H1 (cell line): ENCODE results near the gene PLEKHA4. TPM values are rescaled to one million over a fixed set of nuclear protein-coding genes. Genes with fewer than 3 reads are reported as not detected.
"Not testable (repeated sequence)": the region's sequence is repeated elsewhere in the genome, so short reads cannot be mapped to it uniquely, and the experiment has no call there.

Experiments used
- CTCF ChIA-PET: fragments of 300-600 bp; sonication (Branson Sonifier 250); formaldehyde crosslinking; loops from one replicate; lab custom pipeline; 2021; ENCODE audit not compliant: partially characterized antibody; lab: Charles Lee
- POLR2A ChIA-PET: fragments of 300-600 bp; sonication (Branson Sonifier 250); formaldehyde crosslinking; loops from one replicate; lab custom pipeline; 2021; ENCODE audit warnings: inconsistent platforms; ENCODE audit not compliant: partially characterized antibody; lab: Charles Lee
- DNase-seq, 2 experiments: peaks; one replicate each; pipeline versions ENCODE4 v3.0.0 to v3.0.0-alpha.2; 2010 to 2022; ENCODE audit warnings: low spot score in 2 of 2, low read depth in 1 of 2, mixed read lengths in 1 of 2
- FAIRE-seq: peaks from 2 replicates; lab custom pipeline; 2011; peaks lifted over from hg19 to GRCh38; lab: Jason Lieb, UNC
- H2AFZ ChIP-seq: 2 replicates; pipeline ENCODE4 v1.8.1; 2012; ENCODE audit warnings: low read length, inconsistent platforms
- H2AK5ac ChIP-seq: 2 replicates; pipeline ENCODE4 v1.6.1; 2013; ENCODE audit warnings: low read depth, low read length
- H2BK120ac ChIP-seq: replicated peaks from 2 replicates; pipeline ENCODE3; 2013; ENCODE audit warnings: low read depth, low read length, inconsistent platforms
- H2BK12ac ChIP-seq: 2 replicates; pipeline ENCODE4 v1.6.1; 2013; ENCODE audit warnings: low read depth, low read length
- H2BK15ac ChIP-seq: 2 replicates; pipeline ENCODE4 v1.6.1; 2013; ENCODE audit warnings: low read length
- H2BK20ac ChIP-seq: 2 replicates; pipeline ENCODE4 v1.6.1; 2013; ENCODE audit warnings: low read length
- H2BK5ac ChIP-seq: 2 replicates; pipeline ENCODE4 v1.6.1; 2013; ENCODE audit warnings: low read depth, low read length
- H3K14ac ChIP-seq: 2 replicates; pipeline ENCODE4 v1.6.1; 2013; ENCODE audit warnings: inconsistent platforms; ENCODE audit not compliant: insufficient read length
- H3K18ac ChIP-seq: 2 replicates; pipeline ENCODE4 v1.6.1; 2013; ENCODE audit warnings: low read length; ENCODE audit errors: extremely low read depth
- H3K23ac ChIP-seq: 2 replicates; pipeline ENCODE4 v1.6.1; 2013; ENCODE audit warnings: inconsistent platforms; ENCODE audit not compliant: insufficient read length
- H3K23me2 ChIP-seq: 2 replicates; pipeline ENCODE4 v1.6.1; 2013; ENCODE audit warnings: low read depth, low read length
- H3K27ac ChIP-seq: 2 replicates; pipeline ENCODE4 v1.6.1; 2011; ENCODE audit warnings: low read depth, low read length, inconsistent platforms
- H3K27me3 ChIP-seq, 4 experiments: replicated peaks in 1 of 4; 1 replicate in 1 of 4; 2 replicates in 3 of 4; pipeline versions ENCODE4 v1.6.1 to v1.8.1; 2011 to 2013; ENCODE audit warnings: low read length in 3 of 4, mild to moderate bottlenecking in 3 of 4, inconsistent platforms in 2 of 4, mixed read lengths in 2 of 4, moderate library complexity in 1 of 4; ENCODE audit not compliant: control insufficient read depth in 3 of 4, insufficient read depth in 3 of 4; ENCODE audit errors: extremely low read depth in 1 of 4
- H3K36me3 ChIP-seq, 4 experiments: 2 replicates each; pipeline versions ENCODE4 v1.6.1 to v1.8.1; 2011 to 2013; ENCODE audit warnings: mild to moderate bottlenecking in 4 of 4, low read length in 3 of 4, moderate library complexity in 2 of 4, control low read depth in 1 of 4, inconsistent platforms in 1 of 4; ENCODE audit not compliant: insufficient read depth in 4 of 4, control insufficient read depth in 2 of 4
- H3K4ac ChIP-seq: replicated peaks from 2 replicates; pipeline ENCODE3; 2013; ENCODE audit warnings: low read length, low read depth, mixed read lengths, inconsistent platforms; ENCODE audit not compliant: insufficient read length
- H3K4me1 ChIP-seq, 4 experiments: replicated peaks in 1 of 4; 1 replicate in 1 of 4; 2 replicates in 3 of 4; pipeline versions ENCODE4 v1.6.1 to v1.8.1; 2011 to 2013; ENCODE audit warnings: low read length in 3 of 4, inconsistent platforms in 2 of 4, mixed read lengths in 1 of 4; ENCODE audit not compliant: insufficient read depth in 4 of 4, control insufficient read depth in 3 of 4
- H3K4me2 ChIP-seq, 2 experiments: 2 replicates each; pipeline versions ENCODE4 v1.6.1 to v1.8.1; 2011 to 2013; ENCODE audit warnings: low read depth in 2 of 2, low read length in 2 of 2, control low read depth in 1 of 2, inconsistent platforms in 1 of 2, mild to moderate bottlenecking in 1 of 2; ENCODE audit not compliant: insufficient read depth in 1 of 2
- H3K4me3 ChIP-seq, 4 experiments: fragments of 200-600, 300-600 bp in 1 of 4; sonication (generic), shearing (Covaris generic), sonication (Bioruptor Twin) in 1 of 4; 2 replicates each; pipeline versions ENCODE4 v1.5.1 to v1.8.1; 2011 to 2016; ENCODE audit warnings: low read length in 4 of 4, low read depth in 3 of 4, control low read depth in 2 of 4, inconsistent platforms in 2 of 4, mild to moderate bottlenecking in 2 of 4, mixed read lengths in 1 of 4, moderate library complexity in 1 of 4; ENCODE audit not compliant: insufficient read depth in 2 of 4; ENCODE audit errors: extremely low read depth in 1 of 4
- H3K56ac ChIP-seq: replicated peaks from 2 replicates; pipeline ENCODE3; 2013; ENCODE audit warnings: low read depth, mild to moderate bottlenecking, mixed read lengths, low read length, inconsistent platforms; ENCODE audit not compliant: insufficient read length
- H3K79me1 ChIP-seq: 2 replicates; pipeline ENCODE4 v1.6.1; 2013; ENCODE audit warnings: low read depth, low read length, control low read depth
- H3K79me2 ChIP-seq, 2 experiments: 2 replicates each; pipeline versions ENCODE4 v1.6.1 to v1.8.1; 2012 to 2013; ENCODE audit warnings: low read length in 2 of 2, mild to moderate bottlenecking in 2 of 2, inconsistent platforms in 1 of 2; ENCODE audit not compliant: insufficient read depth in 2 of 2, control insufficient read depth in 1 of 2
- H3K9ac ChIP-seq, 4 experiments: replicated peaks in 1 of 4; 1 replicate in 1 of 4; 2 replicates in 3 of 4; pipeline versions ENCODE4 v1.6.1 to v1.8.1; 2011 to 2013; ENCODE audit warnings: low read depth in 3 of 4, low read length in 3 of 4, control low read depth in 2 of 4, mild to moderate bottlenecking in 2 of 4, moderate library complexity in 2 of 4, inconsistent platforms in 1 of 4; ENCODE audit errors: extremely low read depth in 1 of 4
- H3K9me3 ChIP-seq, 2 experiments: 2 replicates each; pipeline versions ENCODE4 v1.6.1 to v1.8.1; 2012 to 2013; ENCODE audit warnings: mild to moderate bottlenecking in 2 of 2, moderate library complexity in 2 of 2, control low read depth in 1 of 2, inconsistent platforms in 1 of 2, low read depth in 1 of 2, low read length in 1 of 2, mixed read lengths in 1 of 2; ENCODE audit not compliant: insufficient read depth in 2 of 2
- H4K20me1 ChIP-seq, 2 experiments: replicated peaks in 1 of 2; 2 replicates each; pipeline versions ENCODE3 to v1.8.1; 2011 to 2013; ENCODE audit warnings: inconsistent platforms in 2 of 2, low read length in 2 of 2, mild to moderate bottlenecking in 1 of 2; ENCODE audit not compliant: insufficient read depth in 2 of 2, control insufficient read depth in 1 of 2
- H4K5ac ChIP-seq: 2 replicates; pipeline ENCODE4 v1.6.1; 2013; ENCODE audit warnings: low read length, low read depth, mixed read lengths, inconsistent platforms; ENCODE audit not compliant: insufficient read length
- H4K8ac ChIP-seq: 2 replicates; pipeline ENCODE4 v1.8.0; 2013; ENCODE audit warnings: mild to moderate bottlenecking, moderate library complexity, low read length, inconsistent platforms; ENCODE audit not compliant: insufficient read depth; ENCODE audit errors: extremely low read depth
- H4K91ac ChIP-seq: replicated peaks from 2 replicates; pipeline ENCODE3; 2013; ENCODE audit warnings: low read length, mixed read lengths, inconsistent platforms; ENCODE audit not compliant: insufficient read length
- WGBS, 2 experiments: shearing (Covaris generic) in 1 of 2; methylation state at CpG; one replicate each; pipeline versions ENCODE4 v1.1.6 to v1.1.7; 2013 to 2015; ENCODE audit warnings: low lambda C conversion rate in 2 of 2, mixed read lengths in 2 of 2, inconsistent platforms in 1 of 2, low coverage in 1 of 2, missing lambda C conversion rate in 1 of 2; ENCODE audit not compliant: insufficient replicate concordance in 2 of 2, insufficient coverage in 1 of 2, insufficient read length in 1 of 2; ENCODE audit errors: extremely low coverage in 1 of 2, missing lambda C conversion rate in 1 of 2; 5-methylcytosine and 5-hydroxymethylcytosine counted together
- polyA plus RNA-seq, 7 experiments: library from polyadenylated mRNA; depleted of rRNA in 3 of 7; stranded (reverse) in 5 of 7; unstranded in 2 of 7; fragments of >200 nt in 5 of 7; fragments of 200-250 nt in 2 of 7; gene quantifications; 1 replicate in 5 of 7; 2 replicates in 1 of 7; 4 replicates in 1 of 7; pipeline versions ENCODE4 v1.2.1 to v1.2.3, GENCODE V29; 2011 to 2013; ENCODE audit warnings: missing spikeins in 2 of 7, mixed read lengths in 2 of 7
- small RNA-seq: library from polyadenylated mRNA; stranded (forward); fragments of <200 nt; extraction: miRNeasy Mini kit (QIAGEN cat#:217004); gene quantifications from one replicate; pipeline ENCODE3, GENCODE V24; 2013; ENCODE audit not compliant: insufficient read depth
- total RNA-seq: library from RNA; stranded (reverse); fragmentation: NEBNext Ultra II Directional; extraction: Animal tissue kit (Norgen Biotek cat#: 25700); gene quantifications from 2 replicates; pipeline ENCODE4 v1.2.1, GENCODE V29; 2021

Gene PLEKHA4
- total and polyA plus RNA-seq, 2 of the 8 experiments (the other 6 are each of a cell fraction or from before 2014, with no cell fraction given), result 8.2 to 18.0 TPM

GRCh38 chr19:48787331-48787730 is 81.1 kb downstream of the PLEKHA4 start:
- not testable (repeated sequence) for H3K4me1 ChIP-seq, FAIRE-seq, H3K79me1 ChIP-seq, H4K5ac ChIP-seq, H4K91ac ChIP-seq, H3K4me3 ChIP-seq, H4K20me1 ChIP-seq, DNase-seq, H3K79me2 ChIP-seq, H4K8ac ChIP-seq, H3K27me3 ChIP-seq, H3K18ac ChIP-seq, H3K23ac ChIP-seq, H2BK20ac ChIP-seq, H3K9ac ChIP-seq, H3K23me2 ChIP-seq, H3K36me3 ChIP-seq, H3K9me3 ChIP-seq, H3K56ac ChIP-seq, H2BK120ac ChIP-seq, H2AK5ac ChIP-seq, H3K14ac ChIP-seq, H3K27ac ChIP-seq, H3K4me2 ChIP-seq, H2BK15ac ChIP-seq, H3K4ac ChIP-seq
- WGBS, 2 experiments, result 81% methylated on average over 9 of the region's 9 CpGs; no CpG with 5 or more reads in 1 of the 2 experiments
- ChIA-PET CTCF (interaction anchor here (0.5 to 17.5 kb wide), 38 partner anchors 9 to 212 kb away, joined by 3 to 285 read pairs (median 5); partner anchors contain the start of genes BCAT2, DHDH, HSD17B14 and NUCB1), POLR2A (interaction anchor here (0.6 to 1.8 kb wide), 6 partner anchors 46 to 177 kb away, joined by 3 to 5 read pairs (median 3); partner anchors contain the start of genes FUT2 and NUCB1)
- Histone ChIP-seq H2BK5ac (peak overlapping the region; percentile 49; the same call in 1 of the 2 replicates), H2BK12ac (peak overlapping the region; percentile 23; the same call in 1 of the 2 replicates), H2AFZ (peak overlapping the region; percentile 41; the same call in 1 of the 2 replicates)

Small RNA genes within 50 kb of the gene (small RNA-seq; reads per million reads assigned to genes)
- not detected for gene RNU6-317P

Other genes starting within 250 kb of the PLEKHA4 start
Only the 30 nearest of the 32 such genes appear.
- 8.3 and 9.9 TPM in 2 replicates for gene DBP, start 231.2 kb downstream of the PLEKHA4 start, total RNA-seq
- 7.5 and 8.2 TPM in 2 replicates for gene DBP, start 231.2 kb downstream of the PLEKHA4 start, polyA plus RNA-seq (2011; rRNA removed)
- gene CA11, start 222.4 kb downstream of the PLEKHA4 start, total RNA-seq, result 51.7 and 53.0 TPM in 2 replicates
- gene CA11, start 222.4 kb downstream of the PLEKHA4 start, polyA plus RNA-seq (2011; rRNA removed), result 71.4 and 78.9 TPM in 2 replicates
- gene NTN5, start 195.6 kb downstream of the PLEKHA4 start, total RNA-seq, result 0.15 and 0.47 TPM in 2 replicates
- gene NTN5, start 195.6 kb downstream of the PLEKHA4 start, polyA plus RNA-seq (2011; rRNA removed), result 0.80 and 0.85 TPM in 2 replicates
- 5.0 and 7.0 TPM in 2 replicates for gene FUT2, start 172.6 kb downstream of the PLEKHA4 start, total RNA-seq
- 5.6 and 8.2 TPM in 2 replicates for gene FUT2, start 172.6 kb downstream of the PLEKHA4 start, polyA plus RNA-seq (2011; rRNA removed)
- 2.0 and 2.9 TPM in 2 replicates for gene MAMSTR, start 148.9 kb downstream of the PLEKHA4 start, total RNA-seq
- 2.3 and 2.5 TPM in 2 replicates for gene MAMSTR, start 148.9 kb downstream of the PLEKHA4 start, polyA plus RNA-seq (2011; rRNA removed)
- gene RASIP1, start 128.0 kb downstream of the PLEKHA4 start, total RNA-seq, result 8.7 and 9.3 TPM in 2 replicates
- gene RASIP1, start 128.0 kb downstream of the PLEKHA4 start, polyA plus RNA-seq (2011; rRNA removed), result 11.4 and 16.4 TPM in 2 replicates
- 1.7 and 1.8 TPM in 2 replicates for gene IZUMO1, start 121.7 kb downstream of the PLEKHA4 start, total RNA-seq
- 0.33 and 0.46 TPM in 2 replicates for gene IZUMO1, start 121.7 kb downstream of the PLEKHA4 start, polyA plus RNA-seq (2011; rRNA removed)
- gene FUT1, start 116.0 kb downstream of the PLEKHA4 start, total RNA-seq, result 12.2 and 12.9 TPM in 2 replicates
- gene FUT1, start 116.0 kb downstream of the PLEKHA4 start, polyA plus RNA-seq (2011; rRNA removed), result 7.4 and 12.4 TPM in 2 replicates
- 0.48 TPM in 1 of 2 replicates, not detected in the other for gene FGF21, start 113.1 kb downstream of the PLEKHA4 start, total RNA-seq
- 0.80 and 2.2 TPM in 2 replicates for gene FGF21, start 113.1 kb downstream of the PLEKHA4 start, polyA plus RNA-seq (2011; rRNA removed)
- 42.5 and 44.5 TPM in 2 replicates for gene BCAT2, start 57.6 kb downstream of the PLEKHA4 start, total RNA-seq
- gene BCAT2, start 57.6 kb downstream of the PLEKHA4 start, polyA plus RNA-seq (2011; rRNA removed), result 48.7 and 77.3 TPM in 2 replicates
- 8.4 and 9.7 TPM in 2 replicates for gene HSD17B14, start 32.1 kb downstream of the PLEKHA4 start, total RNA-seq
- 25.5 and 32.7 TPM in 2 replicates for gene HSD17B14, start 32.1 kb downstream of the PLEKHA4 start, polyA plus RNA-seq (2011; rRNA removed)
- 12.8 and 14.0 TPM in 2 replicates for gene PPP1R15A, start 3.8 kb upstream of the PLEKHA4 start, total RNA-seq
- 4.1 and 8.6 TPM in 2 replicates for gene PPP1R15A, start 3.8 kb upstream of the PLEKHA4 start, polyA plus RNA-seq (2011; rRNA removed)
- gene TULP2, start 30.1 kb upstream of the PLEKHA4 start, total RNA-seq, result 1.0 and 1.1 TPM in 2 replicates
- 0.95 and 1.8 TPM in 2 replicates for gene TULP2, start 30.1 kb upstream of the PLEKHA4 start, polyA plus RNA-seq (2011; rRNA removed)
- 106 and 111 TPM in 2 replicates for gene NUCB1, start 31.7 kb upstream of the PLEKHA4 start, total RNA-seq
- gene NUCB1, start 31.7 kb upstream of the PLEKHA4 start, polyA plus RNA-seq (2011; rRNA removed), result 121 and 178 TPM in 2 replicates
- 2.2 and 2.7 TPM in 2 replicates for gene DHDH, start 65.1 kb upstream of the PLEKHA4 start, total RNA-seq
- 2.8 and 2.9 TPM in 2 replicates for gene DHDH, start 65.1 kb upstream of the PLEKHA4 start, polyA plus RNA-seq (2011; rRNA removed)
- 257 and 295 TPM in 2 replicates for gene BAX, start 86.3 kb upstream of the PLEKHA4 start, total RNA-seq
- gene BAX, start 86.3 kb upstream of the PLEKHA4 start, polyA plus RNA-seq (2011; rRNA removed), result 346 and 750 TPM in 2 replicates
- gene FTL, start 96.7 kb upstream of the PLEKHA4 start, total RNA-seq, result 1,751 and 1,764 TPM in 2 replicates
- gene FTL, start 96.7 kb upstream of the PLEKHA4 start, polyA plus RNA-seq (2011; rRNA removed), result 2,427 and 3,043 TPM in 2 replicates
- 37.8 and 38.7 TPM in 2 replicates for gene GYS1, start 124.7 kb upstream of the PLEKHA4 start, total RNA-seq
- gene GYS1, start 124.7 kb upstream of the PLEKHA4 start, polyA plus RNA-seq (2011; rRNA removed), result 30.0 and 41.9 TPM in 2 replicates
- 152 and 160 TPM in 2 replicates for gene RUVBL2, start 125.3 kb upstream of the PLEKHA4 start, total RNA-seq
- gene RUVBL2, start 125.3 kb upstream of the PLEKHA4 start, polyA plus RNA-seq (2011; rRNA removed), result 247 and 341 TPM in 2 replicates
- not detected in 2 replicates for gene LHB, start 148.5 kb upstream of the PLEKHA4 start, total RNA-seq
- 0.53 and 1.2 TPM in 2 replicates for gene LHB, start 148.5 kb upstream of the PLEKHA4 start, polyA plus RNA-seq (2011; rRNA removed)
- gene CGB3, start 155.7 kb upstream of the PLEKHA4 start, total RNA-seq, result not detected in 2 replicates
- gene CGB3, start 155.7 kb upstream of the PLEKHA4 start, polyA plus RNA-seq (2011; rRNA removed), result 0.09 TPM in 1 of 2 replicates, not detected in the other
- 0.71 TPM in 1 of 2 replicates, not detected in the other for gene CGB2, start 163.3 kb upstream of the PLEKHA4 start, total RNA-seq
- 3.2 and 3.9 TPM in 2 replicates for gene CGB2, start 163.3 kb upstream of the PLEKHA4 start, polyA plus RNA-seq (2011; rRNA removed)
- gene CGB1, start 168.3 kb upstream of the PLEKHA4 start, total RNA-seq, result not detected in 2 replicates
- 0.83 TPM in 1 of 2 replicates, not detected in the other for gene CGB1, start 168.3 kb upstream of the PLEKHA4 start, polyA plus RNA-seq (2011; rRNA removed)
- gene CGB5, start 175.2 kb upstream of the PLEKHA4 start, total RNA-seq, result 0.63 TPM in 1 of 2 replicates, not detected in the other
- 0.68 and 0.83 TPM in 2 replicates for gene CGB5, start 175.2 kb upstream of the PLEKHA4 start, polyA plus RNA-seq (2011; rRNA removed)
- 0.46 TPM in 1 of 2 replicates, not detected in the other for gene CGB8, start 180.5 kb upstream of the PLEKHA4 start, total RNA-seq
- gene CGB8, start 180.5 kb upstream of the PLEKHA4 start, polyA plus RNA-seq (2011; rRNA removed), result 0.09 and 0.22 TPM in 2 replicates
- gene CGB7, start 189.1 kb upstream of the PLEKHA4 start, total RNA-seq, result 0.52 and 1.2 TPM in 2 replicates
- gene CGB7, start 189.1 kb upstream of the PLEKHA4 start, polyA plus RNA-seq (2011; rRNA removed), result 2.2 and 3.8 TPM in 2 replicates
- 2.8 and 3.1 TPM in 2 replicates for gene NTF4, start 196.2 kb upstream of the PLEKHA4 start, total RNA-seq
- 5.3 and 6.5 TPM in 2 replicates for gene NTF4, start 196.2 kb upstream of the PLEKHA4 start, polyA plus RNA-seq (2011; rRNA removed)
- 0.10 and 0.17 TPM in 2 replicates for gene KCNA7, start 204.1 kb upstream of the PLEKHA4 start, total RNA-seq
- 0.06 and 0.09 TPM in 2 replicates for gene KCNA7, start 204.1 kb upstream of the PLEKHA4 start, polyA plus RNA-seq (2011; rRNA removed)
- 231 and 244 TPM in 2 replicates for gene SNRNP70, start 216.8 kb upstream of the PLEKHA4 start, total RNA-seq
- gene SNRNP70, start 216.8 kb upstream of the PLEKHA4 start, polyA plus RNA-seq (2011; rRNA removed), result 235 and 515 TPM in 2 replicates
- gene LIN7B, start 245.8 kb upstream of the PLEKHA4 start, total RNA-seq, result 4.1 and 4.2 TPM in 2 replicates
- gene LIN7B, start 245.8 kb upstream of the PLEKHA4 start, polyA plus RNA-seq (2011; rRNA removed), result 4.1 and 6.0 TPM in 2 replicates